GM12891 (cell line): ENCODE measurements around the gene PDCL2.

Experiments used
- POLR2A ChIP-seq: IDR thresholded peaks from 2 replicates; pipeline ENCODE4 v1.6.1; 2011; ENCODE audit warnings: low read depth, low read length, control low read depth
- POLR2AphosphoS5 ChIP-seq: IDR thresholded peaks from 2 replicates; pipeline ENCODE4 v1.6.1; 2011; ENCODE audit warnings: low read depth, low read length, control low read depth

GRCh38 chr4:55543858-55544257 lies 48.2 kb downstream of the PDCL2 start:
- TF ChIP-seq POLR2A (no peak), POLR2AphosphoS5 (no peak)
